Measurements from ENCODE around the gene REC8. TPM values are rescaled to one million over a fixed set of nuclear protein-coding genes. Genes with fewer than 3 reads are reported as not detected.

The REC8 gene
- total and polyA plus RNA-seq, 2 of the 13 experiments (the other 11 are each of a cell fraction or from before 2014, with no cell fraction given) = 3.4 to 14.7 TPM

DNA sequence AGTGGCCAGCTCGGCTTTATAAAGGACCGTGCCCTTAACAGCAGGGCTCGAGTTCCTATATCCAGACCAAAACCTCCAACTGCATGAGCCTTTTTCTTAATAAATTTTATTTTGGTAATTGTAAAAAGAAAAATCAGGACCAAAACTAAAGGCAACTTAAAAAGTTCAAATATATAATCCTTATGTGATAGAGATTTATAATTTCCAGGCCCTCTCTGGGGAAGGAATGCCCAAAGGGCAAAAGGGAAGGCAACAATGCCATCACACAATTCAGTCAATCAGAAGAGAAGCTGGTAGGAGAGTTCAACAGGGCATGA is 17.1 kb downstream of the REC8 start:
- CTCF ChIA-PET (ENCODE audit: low intra/inter-chr PET ratio, low total read pairs) = no interaction called here
- Histone ChIP-seq H3K9ac (ENCODE audit: insufficient read depth, low read depth, low read length) (peak overlapping the region; percentile 84), H3K4me3 (replicated peaks in 1 of 3; ENCODE audit: insufficient read depth in 1 of 3, low read depth in 2 of 3, low read length in 3 of 3) (peak overlapping the region in 2 of 3 experiments; percentile 28 to 92; a peak in 4 of 6 replicates), H3K4me1 (ENCODE audit: insufficient read depth, low read length) (peaks cover 45% of the 10 kb centered on the region), H4K20me1 (ENCODE audit: insufficient read depth, low read length) (no peaks in the 10 kb centered on the region), H3K79me2 (ENCODE audit: insufficient read depth, low read length) (peaks cover 26% of the 10 kb centered on the region), H3K27me3 (ENCODE audit: control insufficient read depth in 1 of 2, insufficient read depth in 2 of 2, low read length in 2 of 2) (no peaks in the 10 kb centered on the region), H3K9me3 (ENCODE audit: low read length) (no peaks in the 10 kb centered on the region), H3K36me3 (replicated peaks in 1 of 2; ENCODE audit: control insufficient read depth in 1 of 2, insufficient read depth in 2 of 2, low read length in 2 of 2) (peaks cover 55 to 65% of the 10 kb centered on the region in 2 experiments), H3K27ac (ENCODE audit: extremely low read length, insufficient read depth, low read length) (peak overlapping the region; percentile 37), H3K4me2 (ENCODE audit: low read depth, low read length) (peak overlapping the region; percentile 96), H2AFZ (ENCODE audit: low read length) (no peak overlapping the region)
- BruUV-seq (replicated peaks) = no TSS peak
- DNase-seq (ENCODE audit: low spot score) (no peak), FAIRE-seq (no peak), ATAC-seq (no peak)
- 2% methylated on average over 3 of the region's 3 CpGs for WGBS (ENCODE audit: low lambda C conversion rate)
- POLR2A ChIA-PET = interaction anchor here (0.6 to 6.4 kb wide), 39 partner anchors 10 to 1094 kb away, joined by 3 to 65 read pairs (median 6); partner anchors contain the start of genes ACIN1, C14orf119, CARMIL3 and CHMP4A
- intact Hi-C loops (cut with micrococcal nuclease; ENCODE audit: unreplicated experiment) = loop anchor here (2.0 kb wide), 3 partner anchors 44 to 74 kb away; partner anchors contain the start of genes DCAF11, GMPR2, NEDD8 and NRL
- in situ Hi-C loops (cut with HindIII; ENCODE audit: extremely low pct_ligation_motif_present, low pct_unique_long_range_greater_than_20kb) = no loop called here
- no peak for TF ChIP-seq FOXM1 (CRISPR knock-in tag; IDR thresholded peaks at IDR 0.05)
- TF ChIP-seq ASH2L (IDR thresholded peaks at IDR 0.05; ENCODE audit: insufficient read length, low read depth, low read length) = peak; percentile 7
- TF ChIP-seq, protein P1, sequence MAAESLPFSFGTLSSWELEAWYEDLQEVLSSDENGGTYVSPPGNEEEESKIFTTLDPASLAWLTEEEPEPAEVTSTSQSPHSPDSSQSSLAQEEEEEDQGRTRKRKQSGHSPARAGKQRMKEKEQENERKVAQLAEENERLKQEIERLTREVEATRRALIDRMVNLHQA (CRISPR knock-in tag; IDR thresholded peaks at IDR 0.05) = 0 out of 2 replicates have a peak, but pooled peaks have one; percentile 12
- TF ChIP-seq, protein P2, sequence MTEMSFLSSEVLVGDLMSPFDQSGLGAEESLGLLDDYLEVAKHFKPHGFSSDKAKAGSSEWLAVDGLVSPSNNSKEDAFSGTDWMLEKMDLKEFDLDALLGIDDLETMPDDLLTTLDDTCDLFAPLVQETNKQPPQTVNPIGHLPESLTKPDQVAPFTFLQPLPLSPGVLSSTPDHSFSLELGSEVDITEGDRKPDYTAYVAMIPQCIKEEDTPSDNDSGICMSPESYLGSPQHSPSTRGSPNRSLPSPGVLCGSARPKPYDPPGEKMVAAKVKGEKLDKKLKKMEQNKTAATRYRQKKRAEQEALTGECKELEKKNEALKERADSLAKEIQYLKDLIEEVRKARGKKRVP (CRISPR knock-in tag; IDR thresholded peaks at IDR 0.05) = 0 out of 4 replicates have a peak, but pooled peaks of 1 of the 2 experiments have one; percentile 29
- TF ChIP-seq KDM5A (IDR thresholded peaks at IDR 0.05; ENCODE audit: borderline replicate concordance, low read length) = peak; percentile 85
- TF ChIP-seq ELF4 (CRISPR knock-in tag; IDR thresholded peaks at IDR 0.05; ENCODE audit: borderline replicate concordance) = peak; percentile 89; the same call in 1 of the 2 replicates
- peak; percentile 3; the same call in 1 of the 2 replicates for TF ChIP-seq FLYWCH1 (CRISPR knock-in tag; IDR thresholded peaks at IDR 0.05)
- TF ChIP-seq, protein P3, sequence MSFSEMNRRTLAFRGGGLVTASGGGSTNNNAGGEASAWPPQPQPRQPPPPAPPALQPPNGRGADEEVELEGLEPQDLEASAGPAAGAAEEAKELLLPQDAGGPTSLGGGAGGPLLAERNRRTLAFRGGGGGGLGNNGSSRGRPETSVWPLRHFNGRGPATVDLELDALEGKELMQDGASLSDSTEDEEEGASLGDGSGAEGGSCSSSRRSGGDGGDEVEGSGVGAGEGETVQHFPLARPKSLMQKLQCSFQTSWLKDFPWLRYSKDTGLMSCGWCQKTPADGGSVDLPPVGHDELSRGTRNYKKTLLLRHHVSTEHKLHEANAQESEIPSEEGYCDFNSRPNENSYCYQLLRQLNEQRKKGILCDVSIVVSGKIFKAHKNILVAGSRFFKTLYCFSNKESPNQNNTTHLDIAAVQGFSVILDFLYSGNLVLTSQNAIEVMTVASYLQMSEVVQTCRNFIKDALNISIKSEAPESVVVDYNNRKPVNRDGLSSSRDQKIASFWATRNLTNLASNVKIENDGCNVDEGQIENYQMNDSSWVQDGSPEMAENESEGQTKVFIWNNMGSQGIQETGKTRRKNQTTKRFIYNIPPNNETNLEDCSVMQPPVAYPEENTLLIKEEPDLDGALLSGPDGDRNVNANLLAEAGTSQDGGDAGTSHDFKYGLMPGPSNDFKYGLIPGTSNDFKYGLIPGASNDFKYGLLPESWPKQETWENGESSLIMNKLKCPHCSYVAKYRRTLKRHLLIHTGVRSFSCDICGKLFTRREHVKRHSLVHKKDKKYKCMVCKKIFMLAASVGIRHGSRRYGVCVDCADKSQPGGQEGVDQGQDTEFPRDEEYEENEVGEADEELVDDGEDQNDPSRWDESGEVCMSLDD (CRISPR knock-in tag; IDR thresholded peaks at IDR 0.05; ENCODE audit: borderline replicate concordance) = 0 out of 2 replicates have a peak, but pooled peaks have one; percentile 3
- peak; percentile 83; the same call in 1 of the 2 replicates for TF ChIP-seq HDAC6 (IDR thresholded peaks at IDR 0.05; ENCODE audit: low read depth, low read length)
- TF ChIP-seq, protein P4, sequence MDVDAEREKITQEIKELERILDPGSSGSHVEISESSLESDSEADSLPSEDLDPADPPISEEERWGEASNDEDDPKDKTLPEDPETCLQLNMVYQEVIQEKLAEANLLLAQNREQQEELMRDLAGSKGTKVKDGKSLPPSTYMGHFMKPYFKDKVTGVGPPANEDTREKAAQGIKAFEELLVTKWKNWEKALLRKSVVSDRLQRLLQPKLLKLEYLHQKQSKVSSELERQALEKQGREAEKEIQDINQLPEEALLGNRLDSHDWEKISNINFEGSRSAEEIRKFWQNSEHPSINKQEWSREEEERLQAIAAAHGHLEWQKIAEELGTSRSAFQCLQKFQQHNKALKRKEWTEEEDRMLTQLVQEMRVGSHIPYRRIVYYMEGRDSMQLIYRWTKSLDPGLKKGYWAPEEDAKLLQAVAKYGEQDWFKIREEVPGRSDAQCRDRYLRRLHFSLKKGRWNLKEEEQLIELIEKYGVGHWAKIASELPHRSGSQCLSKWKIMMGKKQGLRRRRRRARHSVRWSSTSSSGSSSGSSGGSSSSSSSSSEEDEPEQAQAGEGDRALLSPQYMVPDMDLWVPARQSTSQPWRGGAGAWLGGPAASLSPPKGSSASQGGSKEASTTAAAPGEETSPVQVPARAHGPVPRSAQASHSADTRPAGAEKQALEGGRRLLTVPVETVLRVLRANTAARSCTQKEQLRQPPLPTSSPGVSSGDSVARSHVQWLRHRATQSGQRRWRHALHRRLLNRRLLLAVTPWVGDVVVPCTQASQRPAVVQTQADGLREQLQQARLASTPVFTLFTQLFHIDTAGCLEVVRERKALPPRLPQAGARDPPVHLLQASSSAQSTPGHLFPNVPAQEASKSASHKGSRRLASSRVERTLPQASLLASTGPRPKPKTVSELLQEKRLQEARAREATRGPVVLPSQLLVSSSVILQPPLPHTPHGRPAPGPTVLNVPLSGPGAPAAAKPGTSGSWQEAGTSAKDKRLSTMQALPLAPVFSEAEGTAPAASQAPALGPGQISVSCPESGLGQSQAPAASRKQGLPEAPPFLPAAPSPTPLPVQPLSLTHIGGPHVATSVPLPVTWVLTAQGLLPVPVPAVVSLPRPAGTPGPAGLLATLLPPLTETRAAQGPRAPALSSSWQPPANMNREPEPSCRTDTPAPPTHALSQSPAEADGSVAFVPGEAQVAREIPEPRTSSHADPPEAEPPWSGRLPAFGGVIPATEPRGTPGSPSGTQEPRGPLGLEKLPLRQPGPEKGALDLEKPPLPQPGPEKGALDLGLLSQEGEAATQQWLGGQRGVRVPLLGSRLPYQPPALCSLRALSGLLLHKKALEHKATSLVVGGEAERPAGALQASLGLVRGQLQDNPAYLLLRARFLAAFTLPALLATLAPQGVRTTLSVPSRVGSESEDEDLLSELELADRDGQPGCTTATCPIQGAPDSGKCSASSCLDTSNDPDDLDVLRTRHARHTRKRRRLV (CRISPR knock-in tag; IDR thresholded peaks at IDR 0.05) = peak; percentile 14
- TF ChIP-seq, protein P5, sequence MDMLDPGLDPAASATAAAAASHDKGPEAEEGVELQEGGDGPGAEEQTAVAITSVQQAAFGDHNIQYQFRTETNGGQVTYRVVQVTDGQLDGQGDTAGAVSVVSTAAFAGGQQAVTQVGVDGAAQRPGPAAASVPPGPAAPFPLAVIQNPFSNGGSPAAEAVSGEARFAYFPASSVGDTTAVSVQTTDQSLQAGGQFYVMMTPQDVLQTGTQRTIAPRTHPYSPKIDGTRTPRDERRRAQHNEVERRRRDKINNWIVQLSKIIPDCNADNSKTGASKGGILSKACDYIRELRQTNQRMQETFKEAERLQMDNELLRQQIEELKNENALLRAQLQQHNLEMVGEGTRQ (IDR thresholded peaks at IDR 0.05; ENCODE audit: low read depth, low read length) = no peak
- TF ChIP-seq, protein P5 (CRISPR knock-in tag; IDR thresholded peaks at IDR 0.05; ENCODE audit: borderline replicate concordance) = no peak; the same call in 1 of the 2 replicates

Measured in HepG2 (cell line).